ENCODE measurements around the gene FEZF1.
"Not testable (repeated sequence)": the region's sequence is repeated elsewhere in the genome, so short reads cannot be mapped to it uniquely, and the experiment has no call there.

The FEZF1 gene

DNA sequence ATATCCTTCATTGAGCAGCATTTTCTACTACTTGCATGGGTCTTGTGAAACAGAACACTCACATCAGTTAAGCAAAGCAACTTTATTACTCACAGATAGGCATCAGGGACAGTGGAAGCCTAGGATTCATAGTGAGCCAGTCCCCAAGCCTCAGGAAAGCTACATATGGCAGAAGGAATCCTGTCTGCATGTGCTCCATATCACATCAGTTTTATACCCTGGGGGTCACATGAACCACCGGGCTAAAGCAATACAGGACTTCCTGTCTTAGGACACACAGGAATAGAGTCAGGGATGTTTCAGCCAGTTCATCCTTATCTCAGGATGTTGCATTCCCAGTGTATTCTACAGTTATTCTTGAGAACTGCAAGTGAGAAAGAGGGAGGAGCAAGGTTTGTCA is 15.1 kb downstream of the FEZF1 start:
- Histone ChIP-seq H3K27ac (ENCODE audit: low read depth, low read length) (no peak overlapping the region), H3K4me3 (ENCODE audit: low read length) (no peak overlapping the region), H4K20me1 (ENCODE audit: control insufficient read depth, insufficient read depth, low read depth, low read length) (no peaks in the 10 kb centered on the region), H3K4me1 (ENCODE audit: control insufficient read depth, low read length) (no peaks in the 10 kb centered on the region), H3K9me3 (ENCODE audit: control insufficient read depth, insufficient read depth, low read length) (no peaks in the 10 kb centered on the region), H3K4me2 (ENCODE audit: low read length) (no peak overlapping the region), H3K27me3 (ENCODE audit: control insufficient read depth, low read length) (no peaks in the 10 kb centered on the region), H3K36me3 (ENCODE audit: control insufficient read depth, low read length) (no peaks in the 10 kb centered on the region), H3K9me2 (replicated peaks; ENCODE audit: control insufficient read depth, low read length) (no peaks in the 10 kb centered on the region), H3K79me2 (ENCODE audit: control insufficient read depth, low read length) (no peaks in the 10 kb centered on the region), H3F3A (ENCODE audit: control insufficient read depth, insufficient read depth) (no peaks in the 10 kb centered on the region)
- TF ChIP-seq, protein P1, sequence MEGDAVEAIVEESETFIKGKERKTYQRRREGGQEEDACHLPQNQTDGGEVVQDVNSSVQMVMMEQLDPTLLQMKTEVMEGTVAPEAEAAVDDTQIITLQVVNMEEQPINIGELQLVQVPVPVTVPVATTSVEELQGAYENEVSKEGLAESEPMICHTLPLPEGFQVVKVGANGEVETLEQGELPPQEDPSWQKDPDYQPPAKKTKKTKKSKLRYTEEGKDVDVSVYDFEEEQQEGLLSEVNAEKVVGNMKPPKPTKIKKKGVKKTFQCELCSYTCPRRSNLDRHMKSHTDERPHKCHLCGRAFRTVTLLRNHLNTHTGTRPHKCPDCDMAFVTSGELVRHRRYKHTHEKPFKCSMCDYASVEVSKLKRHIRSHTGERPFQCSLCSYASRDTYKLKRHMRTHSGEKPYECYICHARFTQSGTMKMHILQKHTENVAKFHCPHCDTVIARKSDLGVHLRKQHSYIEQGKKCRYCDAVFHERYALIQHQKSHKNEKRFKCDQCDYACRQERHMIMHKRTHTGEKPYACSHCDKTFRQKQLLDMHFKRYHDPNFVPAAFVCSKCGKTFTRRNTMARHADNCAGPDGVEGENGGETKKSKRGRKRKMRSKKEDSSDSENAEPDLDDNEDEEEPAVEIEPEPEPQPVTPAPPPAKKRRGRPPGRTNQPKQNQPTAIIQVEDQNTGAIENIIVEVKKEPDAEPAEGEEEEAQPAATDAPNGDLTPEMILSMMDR (IDR thresholded peaks at IDR 0.05; ENCODE audit: low read depth, low read length, poor library complexity, severe bottlenecking): no peak
- no peak for TF ChIP-seq EZH2phosphoT487 (IDR thresholded peaks at IDR 0.05; ENCODE audit: borderline replicate concordance, low read length)

DNA sequence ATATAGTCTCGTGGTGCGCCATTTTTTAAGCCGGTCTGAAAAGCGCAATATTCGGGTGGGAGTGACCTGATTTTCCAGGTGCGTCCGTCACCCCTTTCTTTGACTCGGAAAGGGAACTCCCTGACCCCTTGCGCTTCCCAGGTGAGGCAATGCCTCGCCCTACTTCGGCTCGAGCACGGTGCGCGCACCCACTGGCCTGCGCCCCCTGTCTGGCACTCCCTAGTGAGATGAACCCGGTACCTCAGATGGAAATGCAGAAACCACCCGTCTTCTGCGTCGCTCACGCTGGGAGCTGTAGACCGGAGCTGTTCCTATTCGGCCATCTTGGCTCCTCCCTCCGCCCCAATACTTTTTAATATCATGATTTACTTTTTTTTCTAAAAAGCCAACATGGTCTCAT is 19.9 kb downstream of the FEZF1 start:
- H3K79me2 ChIP-seq (ENCODE audit: control insufficient read depth, low read length); H3K27ac ChIP-seq (ENCODE audit: low read depth, low read length); H3K27me3 ChIP-seq (ENCODE audit: control insufficient read depth, low read length); H3K4me1 ChIP-seq (ENCODE audit: control insufficient read depth, low read length); H3K36me3 ChIP-seq (ENCODE audit: control insufficient read depth, low read length); H3K9me2 ChIP-seq (replicated peaks; ENCODE audit: control insufficient read depth, low read length); H3K4me3 ChIP-seq (ENCODE audit: low read length); H3K9me3 ChIP-seq (ENCODE audit: control insufficient read depth, insufficient read depth, low read length); H4K20me1 ChIP-seq (ENCODE audit: control insufficient read depth, insufficient read depth, low read depth, low read length); H3K4me2 ChIP-seq (ENCODE audit: low read length); H3F3A ChIP-seq (ENCODE audit: control insufficient read depth, insufficient read depth): not testable (repeated sequence)

DNA sequence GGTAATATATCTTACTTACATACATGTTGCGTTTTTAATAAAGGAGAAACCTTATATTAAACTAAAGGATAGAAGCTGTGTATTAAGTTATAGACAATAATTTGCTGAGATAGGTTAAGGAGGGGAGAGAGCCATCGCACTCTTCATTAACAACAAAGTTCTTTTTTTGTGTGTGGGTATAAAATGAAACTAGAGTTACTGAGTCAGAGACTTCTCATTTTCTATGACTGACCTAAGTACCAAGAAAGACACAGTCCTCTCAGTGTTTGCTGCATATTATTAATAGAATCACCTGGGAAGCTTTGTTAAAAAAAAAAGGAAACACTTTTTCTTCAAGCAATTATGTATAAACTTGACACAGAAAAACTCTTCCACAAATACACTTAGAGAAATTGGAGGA is 31.4 kb downstream of the FEZF1 start:
- Histone ChIP-seq H4K20me1 (ENCODE audit: control insufficient read depth, insufficient read depth, low read depth, low read length) (no peaks in the 10 kb centered on the region), H3K4me3 (ENCODE audit: low read length) (no peak overlapping the region), H3K4me1 (ENCODE audit: control insufficient read depth, low read length) (no peaks in the 10 kb centered on the region), H3K9me3 (ENCODE audit: control insufficient read depth, insufficient read depth, low read length) (no peaks in the 10 kb centered on the region), H3K9me2 (replicated peaks; ENCODE audit: control insufficient read depth, low read length) (no peaks in the 10 kb centered on the region; the same call in 1 of the 2 replicates), H3K36me3 (ENCODE audit: control insufficient read depth, low read length) (no peaks in the 10 kb centered on the region), H3K27me3 (ENCODE audit: control insufficient read depth, low read length) (no peaks in the 10 kb centered on the region), H3F3A (ENCODE audit: control insufficient read depth, insufficient read depth) (no peaks in the 10 kb centered on the region), H3K4me2 (ENCODE audit: low read length) (no peak overlapping the region), H3K79me2 (ENCODE audit: control insufficient read depth, low read length) (no peaks in the 10 kb centered on the region), H3K27ac (ENCODE audit: low read depth, low read length) (no peak overlapping the region)
- no peak for TF ChIP-seq EZH2phosphoT487 (IDR thresholded peaks at IDR 0.05; ENCODE audit: borderline replicate concordance, low read length)
- TF ChIP-seq, protein P1 (IDR thresholded peaks at IDR 0.05; ENCODE audit: low read depth, low read length, poor library complexity, severe bottlenecking): no peak

DNA sequence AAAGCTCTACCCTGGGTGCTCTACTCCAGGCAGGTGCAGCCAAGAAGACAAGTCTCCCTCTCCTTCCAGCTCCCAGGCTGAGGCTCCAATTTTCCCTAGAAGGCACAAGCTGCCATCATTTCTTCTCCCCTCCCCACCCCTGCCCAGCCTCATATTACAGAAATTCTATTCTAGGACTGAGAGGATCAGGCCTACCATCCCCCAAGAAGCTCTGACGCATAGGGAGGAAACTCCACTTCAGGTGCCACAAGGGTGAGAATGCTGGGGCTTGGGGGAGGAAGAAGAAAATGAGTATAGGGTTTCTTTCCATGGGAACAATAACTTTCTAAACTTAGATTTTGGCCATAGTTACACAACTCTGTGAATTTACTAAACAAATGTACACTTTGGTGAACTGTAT is 35.3 kb downstream of the FEZF1 start:
- H3F3A ChIP-seq (ENCODE audit: control insufficient read depth, insufficient read depth): no peaks in the 10 kb centered on the region

More for the DNA sequence above, 35.3 kb downstream of the FEZF1 start:
- Histone ChIP-seq H3K9me2 (replicated peaks; ENCODE audit: control insufficient read depth, low read length) (no peaks in the 10 kb centered on the region), H3K4me1 (ENCODE audit: control insufficient read depth, low read length) (no peaks in the 10 kb centered on the region), H3K4me3 (ENCODE audit: low read length) (no peak overlapping the region), H3K27ac (ENCODE audit: low read depth, low read length) (no peak overlapping the region), H3K4me2 (ENCODE audit: low read length) (no peak overlapping the region), H3K79me2 (ENCODE audit: control insufficient read depth, low read length) (no peaks in the 10 kb centered on the region), H3K27me3 (ENCODE audit: control insufficient read depth, low read length) (no peaks in the 10 kb centered on the region), H3K9me3 (ENCODE audit: control insufficient read depth, insufficient read depth, low read length) (no peaks in the 10 kb centered on the region), H4K20me1 (ENCODE audit: control insufficient read depth, insufficient read depth, low read depth, low read length) (no peaks in the 10 kb centered on the region), H3K36me3 (ENCODE audit: control insufficient read depth, low read length) (no peaks in the 10 kb centered on the region)
- TF ChIP-seq, protein P1 (IDR thresholded peaks at IDR 0.05; ENCODE audit: low read depth, low read length, poor library complexity, severe bottlenecking): no peak
- no peak for TF ChIP-seq EZH2phosphoT487 (IDR thresholded peaks at IDR 0.05; ENCODE audit: borderline replicate concordance, low read length)
